C4-2B (cell line): ENCODE results near the gene TOM1L2.

Source experiments
- ZFX ChIP-seq: fragments of 450-650 bp; IDR thresholded peaks from 2 replicates; pipeline ENCODE4 v1.6.1; 2017
- TF ChIP-seq, protein P1 (sequence below): fragments of 450-650 bp; conservative IDR thresholded peaks from 2 replicates; pipeline ENCODE4 v1.5.1; 2017; ENCODE audit warnings: mild to moderate bottlenecking

DNA sequence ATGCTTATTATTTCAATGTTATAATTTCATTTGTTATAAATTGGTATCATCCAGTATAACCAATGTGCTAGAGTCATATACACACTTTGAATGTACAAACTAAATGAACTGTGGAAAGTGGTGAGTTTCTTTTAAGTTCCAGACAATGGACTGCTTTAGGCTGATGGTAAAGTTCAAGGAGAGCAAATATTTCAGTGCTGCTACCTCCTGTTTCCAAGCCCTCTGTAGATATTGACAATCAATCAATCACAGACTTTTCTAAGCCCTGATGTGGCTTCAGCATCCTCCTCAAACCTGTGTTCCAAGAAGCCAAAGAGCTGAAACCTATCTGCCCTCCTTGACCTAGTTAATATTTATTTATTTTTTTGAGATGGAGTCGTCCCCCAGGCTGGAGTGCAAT is 107.2 kb downstream of the TOM1L2 start:
- TF ChIP-seq, protein P1, sequence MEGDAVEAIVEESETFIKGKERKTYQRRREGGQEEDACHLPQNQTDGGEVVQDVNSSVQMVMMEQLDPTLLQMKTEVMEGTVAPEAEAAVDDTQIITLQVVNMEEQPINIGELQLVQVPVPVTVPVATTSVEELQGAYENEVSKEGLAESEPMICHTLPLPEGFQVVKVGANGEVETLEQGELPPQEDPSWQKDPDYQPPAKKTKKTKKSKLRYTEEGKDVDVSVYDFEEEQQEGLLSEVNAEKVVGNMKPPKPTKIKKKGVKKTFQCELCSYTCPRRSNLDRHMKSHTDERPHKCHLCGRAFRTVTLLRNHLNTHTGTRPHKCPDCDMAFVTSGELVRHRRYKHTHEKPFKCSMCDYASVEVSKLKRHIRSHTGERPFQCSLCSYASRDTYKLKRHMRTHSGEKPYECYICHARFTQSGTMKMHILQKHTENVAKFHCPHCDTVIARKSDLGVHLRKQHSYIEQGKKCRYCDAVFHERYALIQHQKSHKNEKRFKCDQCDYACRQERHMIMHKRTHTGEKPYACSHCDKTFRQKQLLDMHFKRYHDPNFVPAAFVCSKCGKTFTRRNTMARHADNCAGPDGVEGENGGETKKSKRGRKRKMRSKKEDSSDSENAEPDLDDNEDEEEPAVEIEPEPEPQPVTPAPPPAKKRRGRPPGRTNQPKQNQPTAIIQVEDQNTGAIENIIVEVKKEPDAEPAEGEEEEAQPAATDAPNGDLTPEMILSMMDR: no peak
- no peak for TF ChIP-seq ZFX
